ENCODE data around the gene TTBK2.
A peak's percentile ranks its signal among the peaks of the same experiment; 100 is the strongest.

TTBK2 gene

DNA sequence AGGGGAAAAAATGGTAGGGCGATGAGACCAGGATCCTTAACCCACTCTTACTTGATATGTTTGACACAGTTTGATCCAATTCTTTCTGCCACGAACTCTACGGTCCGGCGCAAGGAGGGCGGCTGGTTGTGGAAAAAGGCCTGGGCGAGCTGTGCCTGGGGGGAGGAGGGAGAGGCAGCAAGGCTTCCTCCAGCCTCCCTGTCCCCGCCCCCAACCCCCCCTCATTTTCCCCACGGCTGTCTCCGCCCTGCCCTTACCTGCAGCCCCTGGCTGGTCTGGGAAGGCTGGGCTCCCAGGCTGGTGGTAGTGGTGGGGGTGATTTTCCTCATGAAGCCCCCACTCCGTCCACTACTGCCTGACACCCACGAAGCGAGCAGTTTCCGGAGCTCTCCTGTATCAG, 191.6 kb downstream of the TTBK2 start:
- no peak for DNase-seq (ENCODE audit: low read depth in 3 of 3)

DNA sequence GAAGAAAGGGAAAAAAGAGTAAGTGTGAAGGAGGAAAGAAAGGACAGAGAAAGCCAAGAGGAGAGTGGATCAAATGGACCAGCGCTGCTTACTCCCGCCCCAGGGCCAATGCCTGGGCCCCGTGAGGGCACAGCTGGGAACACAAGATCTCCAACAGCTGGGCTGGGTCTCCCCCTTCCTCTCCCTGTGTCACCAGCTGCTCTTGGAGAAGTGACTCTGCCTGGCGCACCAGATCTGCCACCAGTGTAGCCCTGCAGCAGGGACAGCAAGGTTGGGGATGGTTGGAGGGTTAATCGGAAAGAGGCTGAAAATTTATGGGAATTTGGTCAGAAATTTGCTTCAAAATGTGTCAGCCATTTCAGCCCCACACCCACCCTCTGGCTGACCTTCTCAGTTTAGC, 192.0 kb downstream of the TTBK2 start:
- DNase-seq (ENCODE audit: low read depth in 3 of 3), result no peak

DNA sequence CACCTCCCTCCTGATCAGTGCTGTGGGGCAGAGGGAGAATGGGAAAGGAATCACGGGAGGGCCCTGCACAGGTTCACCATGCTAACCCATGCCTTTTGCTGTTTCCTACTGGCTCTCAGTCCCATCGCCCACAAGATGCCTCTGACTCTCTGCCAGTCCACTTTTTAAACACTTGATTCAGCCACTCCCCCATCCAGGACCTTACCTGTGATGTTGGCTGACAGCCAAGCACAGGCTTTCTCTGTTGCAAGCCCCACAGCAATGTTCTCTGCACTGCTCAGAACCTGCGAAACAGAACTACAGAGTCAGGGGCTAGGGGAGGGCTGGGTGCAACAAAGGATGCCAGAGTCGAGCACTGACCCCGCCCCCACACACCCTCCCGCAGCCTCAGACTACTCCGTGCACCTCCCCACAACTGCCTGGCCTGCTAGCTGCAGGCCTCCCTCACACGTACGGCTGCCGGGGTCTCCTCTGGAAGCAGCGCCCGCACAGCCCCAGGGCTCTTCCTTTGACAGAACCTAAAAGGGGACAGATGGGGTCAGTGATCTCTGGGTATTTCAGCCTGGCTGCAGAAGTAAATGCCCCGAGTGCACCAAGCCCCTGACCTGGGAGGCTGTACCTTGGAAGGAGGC, 192.7 kb downstream of the TTBK2 start:
- no peak for DNase-seq (ENCODE audit: low read depth in 3 of 3)

DNA sequence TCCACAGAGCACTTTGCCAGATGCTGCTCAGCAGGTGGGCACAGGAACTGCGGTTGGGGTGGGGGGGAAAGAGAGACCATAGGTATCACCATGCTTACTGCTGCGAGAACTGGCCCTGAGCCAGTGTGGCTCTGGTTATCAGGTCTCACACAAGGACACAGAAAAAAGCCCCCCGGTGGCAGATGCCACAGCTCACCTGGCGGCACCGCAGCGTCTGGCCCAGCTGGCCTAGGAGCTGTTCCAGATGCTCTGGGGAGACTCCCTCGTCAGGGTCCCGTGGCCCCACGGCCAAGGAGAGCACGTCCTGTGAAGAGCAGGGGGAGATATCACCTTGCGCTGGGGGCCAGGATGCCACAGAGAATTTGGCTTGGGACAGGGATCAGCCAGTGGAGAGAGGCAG, 194.5 kb downstream of the TTBK2 start:
- DNase-seq (ENCODE audit: low read depth in 3 of 3), result no peak

GRCh38 chr15:42725331-42725903, 195.2 kb downstream of the TTBK2 start:
- no peak for DNase-seq (ENCODE audit: low read depth in 3 of 3)

DNA sequence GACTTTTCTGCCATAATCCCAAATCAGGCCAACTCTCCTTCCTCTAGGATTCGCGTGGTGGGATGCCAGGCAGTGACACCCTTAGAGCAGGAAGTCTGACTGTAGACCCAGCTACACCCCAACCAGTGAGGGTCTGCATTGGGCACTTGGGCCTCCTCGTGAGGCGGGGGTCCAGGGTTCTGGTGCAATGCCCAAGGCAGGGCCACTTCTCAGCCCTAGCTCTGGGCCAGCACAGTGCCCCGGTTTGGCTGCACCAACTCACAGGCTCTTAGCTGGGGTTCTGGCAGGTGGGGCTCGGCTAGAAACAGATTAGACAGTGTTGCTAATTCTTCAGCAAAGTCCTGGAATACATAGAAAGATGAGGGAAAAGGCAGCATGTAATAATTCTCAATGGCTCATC, 196.3 kb downstream of the TTBK2 start:
- DNase-seq (ENCODE audit: low read depth in 3 of 3), result no peak

DNA sequence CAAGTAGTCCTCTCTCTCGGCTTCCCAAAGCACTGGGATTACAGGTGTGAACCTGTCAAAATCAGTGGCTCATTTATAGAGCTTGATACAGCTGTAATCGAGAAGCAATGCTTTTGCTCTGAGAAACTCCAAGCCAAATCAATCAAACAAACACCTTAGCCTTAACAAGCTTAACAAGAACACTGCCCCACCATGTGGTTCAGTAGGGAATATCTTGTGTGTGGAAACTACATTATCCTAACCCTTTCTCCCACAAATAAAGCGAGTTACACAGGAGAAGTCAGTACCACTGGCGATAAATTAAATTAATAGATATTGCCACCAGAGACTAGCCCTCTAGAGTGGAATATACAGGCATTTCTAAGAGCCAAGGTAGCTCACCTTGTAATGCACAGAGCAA, 197.5 kb downstream of the TTBK2 start:
- no peak for DNase-seq (ENCODE audit: low read depth in 3 of 3)

- DNase-seq (ENCODE audit: low read depth in 3 of 3), result no peak
These were observed 198.7 kb downstream of the TTBK2 start for GRCh38 chr15:42721916-42722315.

DNA sequence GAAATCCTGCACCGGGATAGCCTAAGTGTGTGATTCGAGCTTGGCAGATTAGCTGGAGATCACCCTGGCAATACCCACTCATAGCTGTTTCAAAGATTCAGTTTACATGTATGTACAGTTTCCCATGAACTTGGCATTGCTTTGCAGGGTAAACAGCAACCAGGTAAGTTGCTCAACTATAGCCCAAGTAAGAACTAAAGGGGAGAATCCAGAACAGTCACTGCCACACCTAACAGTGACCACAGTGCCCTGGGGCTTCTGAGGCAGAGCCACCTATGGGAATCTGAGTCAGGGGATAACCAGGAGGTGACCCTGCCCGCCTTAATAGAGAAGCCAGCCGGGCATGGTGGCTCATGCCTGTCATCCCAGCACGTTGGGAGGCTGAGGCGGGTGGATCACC, 199.6 kb downstream of the TTBK2 start:
- DNase-seq (ENCODE audit: low read depth in 3 of 3), result no peak

DNA sequence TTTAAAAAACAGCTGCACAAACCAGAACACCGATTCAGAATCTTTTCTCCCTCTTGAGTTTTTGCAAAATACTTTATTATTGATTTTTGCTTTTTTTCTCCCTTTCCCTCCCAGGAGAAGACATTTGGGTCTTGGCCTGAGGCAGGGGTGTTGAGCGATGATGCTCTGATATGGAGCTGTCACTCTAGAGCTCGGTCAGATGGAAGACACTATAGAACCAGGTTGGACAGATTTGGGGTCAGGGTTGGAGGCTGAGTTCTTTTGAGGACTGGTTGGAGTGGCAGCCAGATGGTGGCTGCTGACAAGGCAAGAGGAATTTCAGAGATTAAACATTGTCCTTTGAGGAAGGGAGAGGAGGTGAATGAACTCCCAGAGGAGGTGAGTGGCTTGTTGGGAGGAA, 200.5 kb downstream of the TTBK2 start:
- no peak for DNase-seq (ENCODE audit: low read depth in 3 of 3)

DNA sequence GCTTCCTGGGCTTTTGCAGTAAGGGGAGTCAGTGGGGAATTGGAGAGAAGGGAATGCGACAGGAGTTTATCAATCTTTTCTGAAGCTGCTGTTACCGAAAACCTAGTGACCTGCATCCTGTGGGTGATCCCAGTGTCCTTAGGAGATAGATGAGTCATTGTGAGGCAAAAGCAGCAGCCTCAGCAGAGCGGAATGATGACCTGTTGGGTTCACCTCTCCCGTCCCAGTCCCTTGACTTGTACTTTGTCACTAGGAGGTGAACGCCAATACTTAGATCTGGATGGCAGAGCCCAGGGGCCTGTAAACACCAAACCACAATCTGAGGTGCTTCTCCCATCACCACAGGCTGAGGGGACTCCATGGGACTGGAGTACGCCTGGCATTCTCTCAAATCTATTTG, 201.5 kb downstream of the TTBK2 start:
- DNase-seq (ENCODE audit: low read depth in 3 of 3), result no peak

DNA sequence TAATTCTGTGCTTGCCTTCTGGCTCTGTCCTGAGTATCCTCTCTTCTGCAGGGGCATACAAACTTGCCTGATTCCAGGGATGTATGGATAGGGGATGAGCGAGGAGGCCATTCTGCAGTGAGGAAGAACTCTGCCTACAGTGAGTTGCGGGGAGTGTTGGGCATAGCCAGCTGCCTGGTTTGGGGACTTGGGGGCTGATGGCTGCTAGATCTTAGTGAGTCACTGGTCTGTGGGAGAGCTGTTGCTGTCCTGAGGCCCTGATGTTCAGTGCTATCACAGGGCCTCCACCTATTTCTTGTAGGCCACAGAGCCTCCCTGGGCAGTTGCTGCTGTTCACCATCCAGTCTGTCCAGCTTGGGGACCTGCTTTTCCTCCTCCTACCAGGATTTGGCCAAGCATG, 204.0 kb downstream of the TTBK2 start:
- no peak for DNase-seq (ENCODE audit: low read depth in 3 of 3)

DNA sequence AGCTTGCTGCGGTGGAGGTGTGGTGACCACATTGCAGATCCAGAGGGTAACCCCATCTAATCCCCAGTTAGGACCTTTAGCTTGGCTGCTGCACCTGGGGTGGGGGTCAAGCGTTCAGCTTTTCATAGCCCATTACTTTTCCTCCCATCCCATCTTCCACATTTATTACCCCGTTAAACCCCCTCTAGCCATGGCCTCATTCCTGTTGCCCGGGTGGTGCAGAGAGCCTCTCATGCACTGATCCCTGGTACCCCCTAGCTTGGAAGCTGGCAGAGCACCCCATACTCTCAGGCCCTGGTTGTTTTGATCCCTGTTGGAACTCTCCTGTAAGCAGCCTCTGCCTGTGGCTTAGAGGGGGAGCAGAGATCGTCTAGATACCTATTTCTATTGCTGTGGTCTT, 204.5 kb downstream of the TTBK2 start:
- DNase-seq (ENCODE audit: low read depth in 3 of 3), result no peak

DNA sequence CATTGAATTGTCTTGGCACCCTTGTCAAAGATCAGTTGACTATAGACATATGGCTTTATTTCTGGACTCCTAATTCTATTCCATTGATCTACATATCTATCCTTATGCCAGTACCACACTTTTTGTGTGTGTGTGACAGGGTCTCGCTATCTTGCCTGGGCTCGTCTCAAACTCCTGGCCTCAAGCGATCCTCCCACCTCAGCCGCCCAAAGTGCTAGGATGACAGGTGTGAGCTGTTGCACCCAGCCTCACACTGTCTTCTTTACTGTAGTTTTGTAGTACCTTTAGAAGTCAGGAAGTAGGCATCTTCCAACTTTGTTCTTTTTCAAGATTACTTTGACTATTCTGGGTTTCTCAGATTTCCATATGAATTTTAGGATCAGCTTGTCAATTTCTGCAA, 208.0 kb downstream of the TTBK2 start:
- DNase-seq (ENCODE audit: low read depth in 3 of 3), result no peak

- DNase-seq (ENCODE audit: low read depth in 3 of 3), result no peak
These were observed 208.8 kb downstream of the TTBK2 start for GRCh38 chr15:42711746-42712145.

DNA sequence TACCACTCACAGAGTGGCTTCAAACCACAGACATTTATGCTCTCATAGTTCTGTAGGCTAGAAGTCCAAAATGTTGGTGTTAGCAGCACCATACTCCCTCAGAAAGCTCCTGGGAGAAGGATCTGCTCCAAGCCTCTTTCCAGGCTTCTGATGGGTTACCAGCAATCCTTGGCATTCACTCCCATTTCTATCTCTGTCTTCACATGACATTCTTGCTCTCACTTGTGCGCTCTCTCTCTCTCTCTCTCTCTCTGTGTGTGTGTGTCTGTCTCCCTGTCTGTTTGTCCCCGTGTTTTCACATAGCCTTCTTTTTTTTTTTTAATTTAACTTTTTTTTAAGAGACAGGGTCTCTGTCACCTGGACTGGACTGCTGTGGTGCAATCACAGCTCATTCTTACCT, 209.9 kb downstream of the TTBK2 start:
- DNase-seq (ENCODE audit: low read depth in 3 of 3), result no peak

DNA sequence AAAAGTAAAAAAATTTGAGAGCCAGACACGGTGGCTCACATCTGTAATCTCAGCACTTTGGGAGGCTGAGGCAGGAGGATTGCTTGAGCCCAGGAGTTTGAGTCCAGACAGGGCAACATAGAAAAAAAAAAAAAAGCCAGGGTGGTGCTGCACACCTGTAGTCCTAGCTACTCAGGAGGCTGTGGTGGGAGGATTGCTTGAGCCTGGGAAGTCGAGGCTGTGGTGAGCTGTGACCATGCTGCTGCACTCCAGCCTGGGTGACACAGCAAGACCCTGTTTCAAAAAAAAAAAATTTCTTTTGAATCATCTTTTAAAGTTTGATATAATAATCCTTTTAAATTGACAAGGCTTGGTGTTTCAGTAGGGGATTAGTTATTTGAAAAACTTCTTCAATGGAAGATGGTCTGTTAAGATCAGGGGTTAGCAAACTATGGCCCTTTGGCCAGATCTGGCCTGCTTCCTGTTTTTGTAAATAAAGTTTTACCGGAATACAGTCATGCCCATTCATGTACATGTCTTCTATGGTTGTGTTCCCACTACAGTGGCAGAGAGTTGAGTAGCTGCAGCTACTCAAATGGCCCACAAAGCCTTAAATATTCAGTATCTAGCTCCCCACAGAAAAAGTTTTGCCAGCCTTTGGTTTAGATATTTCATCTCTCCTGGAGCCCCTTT, 212.6 kb downstream of the TTBK2 start:
- no peak for DNase-seq (ENCODE audit: low read depth in 3 of 3)

- DNase-seq (ENCODE audit: low read depth in 3 of 3), result no peak
These were observed 213.5 kb downstream of the TTBK2 start for GRCh38 chr15:42707068-42707467.

DNA sequence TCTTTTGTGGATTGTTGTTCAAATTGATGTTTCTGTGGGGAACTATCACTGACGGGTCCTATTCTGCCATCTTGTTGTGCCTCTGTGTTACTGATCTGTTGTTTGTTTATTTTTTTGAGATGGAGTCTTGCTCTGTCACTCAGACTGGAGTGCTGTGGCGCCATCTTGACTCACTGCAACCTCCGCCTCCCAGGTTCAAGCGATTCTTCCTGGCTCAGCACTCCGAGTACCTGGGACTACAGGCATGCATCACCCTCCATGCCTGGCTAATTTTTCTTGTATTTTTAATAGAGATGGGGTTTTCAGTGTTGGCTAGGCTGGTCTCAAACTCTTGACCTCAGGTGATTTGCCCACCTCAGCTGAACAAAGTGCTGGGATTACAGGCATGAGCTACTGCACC, 215.2 kb downstream of the TTBK2 start:
- no peak for DNase-seq (ENCODE audit: low read depth in 3 of 3)

GRCh38 chr15:42704492-42704926, 216.1 kb downstream of the TTBK2 start:
- peak; percentile 29 to 57 (median 44) for DNase-seq (ENCODE audit: low read depth in 3 of 3)

- DNase-seq (ENCODE audit: low read depth in 3 of 3), result no peak
These were observed 224.0 kb downstream of the TTBK2 start for GRCh38 chr15:42696626-42697025.

DNA sequence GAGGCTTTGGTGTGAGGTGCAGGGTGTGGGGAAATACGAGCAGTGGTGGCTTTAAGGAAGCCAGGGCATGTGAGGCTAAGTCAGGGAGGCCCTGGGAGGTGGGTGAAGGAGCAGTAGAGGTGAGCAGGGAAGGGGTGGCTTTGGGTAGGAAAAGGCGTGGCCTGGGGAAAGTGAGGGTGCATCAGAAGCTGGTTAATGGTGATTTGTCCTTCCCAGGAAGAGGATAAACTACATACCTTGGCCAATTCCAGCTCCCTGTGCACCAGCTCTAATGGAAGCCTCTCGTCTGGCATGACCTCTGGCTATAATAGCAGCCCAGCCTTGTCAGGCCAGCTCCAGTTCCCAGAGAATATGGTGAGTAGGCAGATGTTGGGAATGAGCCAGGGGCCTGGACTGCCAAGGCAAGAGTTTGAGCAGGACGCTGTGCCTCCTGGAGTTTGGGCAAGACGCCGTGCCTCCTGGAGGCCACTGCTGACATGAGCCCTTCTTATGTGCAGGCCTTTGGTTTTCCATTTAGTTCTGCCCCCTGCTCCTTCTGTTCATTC, 225.0 kb downstream of the TTBK2 start:
- no peak for DNase-seq (ENCODE audit: low read depth in 3 of 3)

- DNase-seq (ENCODE audit: low read depth in 3 of 3), result no peak
These were observed 226.2 kb downstream of the TTBK2 start for GRCh38 chr15:42694398-42694797.
